Peyer's patch (tissue), 4 donors: ENCODE data around the gene DCLRE1C. TPM values are rescaled to one million over a fixed set of nuclear protein-coding genes. Genes with fewer than 3 reads are reported as not detected.

Source experiments
- DNase-seq, 3 donors: peaks; one replicate each; pipeline ENCODE4 v3.0.0-alpha.2; 2017 to 2019
- H3K27ac ChIP-seq, 4 donors: fragments of 200-600 bp; sonication (generic); one replicate each; pipeline ENCODE4 v1.5.1; 2016 to 2019
- H3K27me3 ChIP-seq, 2 donors: fragments of 200-600 bp; sonication (generic); one replicate each; pipeline ENCODE4 v1.5.1; 2019
- H3K36me3 ChIP-seq, 3 donors: fragments of 200-600 bp; sonication (generic); one replicate each; pipeline ENCODE4 v1.5.1; 2016 to 2019
- H3K4me1 ChIP-seq, 4 donors: fragments of 200-600 bp; sonication (generic); one replicate each; pipeline ENCODE4 v1.5.1; 2016 to 2019
- H3K4me3 ChIP-seq, 4 donors: fragments of 200-600 bp; sonication (generic); 1 replicate in 3 of 4; 2 replicates in 1 of 4; pipeline ENCODE4 v1.5.1; 2016 to 2019; ENCODE audit warnings: mild to moderate bottlenecking in 1 of 4
- H3K9me3 ChIP-seq, 4 donors: fragments of 200-600 bp; sonication (generic); one replicate each; pipeline ENCODE4 v1.5.1; 2016 to 2019; ENCODE audit warnings: mild to moderate bottlenecking in 1 of 4
- POLR2A ChIP-seq, 2 donors: fragments of 450-650 bp; IDR thresholded peaks; one replicate each; pipeline ENCODE4 v1.5.1; 2017; ENCODE audit warnings: antibody characterized with exemption in 2 of 2, mild to moderate bottlenecking in 2 of 2, moderate library complexity in 2 of 2
- total RNA-seq, 4 donors: library from RNA; depleted of rRNA; stranded (reverse); fragments of >200 nt; gene quantifications; one replicate each; pipeline ENCODE4 v1.1.0, GENCODE V29; 2016
- TF ChIP-seq, protein P1 (sequence below), 6 experiments: fragments of 450-650 bp in 4 of 6; fragments of 200-600 bp in 2 of 6; sonication (generic) in 1 of 6; IDR thresholded peaks; one replicate each; pipeline ENCODE4 v1.5.1; 2017 to 2019; ENCODE audit warnings: antibody characterized with exemption in 6 of 6, mild to moderate bottlenecking in 3 of 6, moderate library complexity in 1 of 6

Gene DCLRE1C
- total RNA-seq, 4 donors from 2014 or later, result 10.9 to 18.2 (median 16.5) TPM

GRCh38 chr10:14859043-14859442 lies 94.9 kb downstream of the DCLRE1C start:
- TF ChIP-seq POLR2A (IDR thresholded peaks at IDR 0.05), result no peak
- TF ChIP-seq, protein P1, sequence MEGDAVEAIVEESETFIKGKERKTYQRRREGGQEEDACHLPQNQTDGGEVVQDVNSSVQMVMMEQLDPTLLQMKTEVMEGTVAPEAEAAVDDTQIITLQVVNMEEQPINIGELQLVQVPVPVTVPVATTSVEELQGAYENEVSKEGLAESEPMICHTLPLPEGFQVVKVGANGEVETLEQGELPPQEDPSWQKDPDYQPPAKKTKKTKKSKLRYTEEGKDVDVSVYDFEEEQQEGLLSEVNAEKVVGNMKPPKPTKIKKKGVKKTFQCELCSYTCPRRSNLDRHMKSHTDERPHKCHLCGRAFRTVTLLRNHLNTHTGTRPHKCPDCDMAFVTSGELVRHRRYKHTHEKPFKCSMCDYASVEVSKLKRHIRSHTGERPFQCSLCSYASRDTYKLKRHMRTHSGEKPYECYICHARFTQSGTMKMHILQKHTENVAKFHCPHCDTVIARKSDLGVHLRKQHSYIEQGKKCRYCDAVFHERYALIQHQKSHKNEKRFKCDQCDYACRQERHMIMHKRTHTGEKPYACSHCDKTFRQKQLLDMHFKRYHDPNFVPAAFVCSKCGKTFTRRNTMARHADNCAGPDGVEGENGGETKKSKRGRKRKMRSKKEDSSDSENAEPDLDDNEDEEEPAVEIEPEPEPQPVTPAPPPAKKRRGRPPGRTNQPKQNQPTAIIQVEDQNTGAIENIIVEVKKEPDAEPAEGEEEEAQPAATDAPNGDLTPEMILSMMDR (IDR thresholded peaks at IDR 0.05), result no peak
- Histone ChIP-seq H3K4me3 (no peak overlapping the region), H3K4me1 (peaks cover 0 to 16% (median 0%) of the 10 kb centered on the region in 4 donors), H3K27ac (no peak overlapping the region), H3K36me3 (peaks cover 0 to 19% (median 0%) of the 10 kb centered on the region in 3 donors), H3K27me3 (no peaks in the 10 kb centered on the region), H3K9me3 (no peaks in the 10 kb centered on the region)
- no peak for DNase-seq

DNA sequence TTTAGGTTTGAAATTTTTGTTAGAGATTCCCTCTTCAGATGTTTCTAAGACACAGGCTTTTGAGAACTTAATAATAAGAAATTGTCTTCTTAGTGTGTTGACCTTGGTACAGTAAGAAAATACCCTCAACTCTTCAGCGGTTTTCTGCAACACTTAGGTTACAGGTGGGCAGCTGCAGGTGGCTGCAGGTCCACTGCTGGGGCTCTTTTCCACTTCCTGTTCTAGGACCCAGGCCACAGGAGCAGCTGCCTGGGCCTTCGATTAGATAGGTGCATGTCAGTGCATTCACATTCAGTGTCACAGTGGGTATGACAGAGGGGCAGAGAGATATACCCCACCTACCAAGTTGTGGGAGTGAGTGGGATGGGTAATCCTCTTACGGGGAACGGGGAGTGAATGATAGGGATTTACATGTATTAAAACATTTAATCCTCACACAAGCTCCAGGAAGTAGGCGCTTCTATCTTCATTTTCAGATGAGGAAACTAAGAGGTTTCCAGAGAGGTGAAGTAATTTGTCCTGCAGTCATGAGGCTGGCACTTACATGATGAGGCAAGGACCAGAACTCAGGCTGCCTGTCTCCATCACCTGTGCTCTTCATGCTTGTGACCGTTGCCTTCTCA lies 95.4 kb downstream of the DCLRE1C start:
- Histone ChIP-seq H3K4me3 (no peak overlapping the region), H3K27me3 (no peaks in the 10 kb centered on the region), H3K4me1 (peaks cover 0 to 16% (median 0%) of the 10 kb centered on the region in 4 donors), H3K27ac (no peak overlapping the region), H3K9me3 (no peaks in the 10 kb centered on the region), H3K36me3 (peaks cover 0 to 17% (median 0%) of the 10 kb centered on the region in 3 donors)
- DNase-seq, result no peak
- TF ChIP-seq POLR2A (IDR thresholded peaks at IDR 0.05), result no peak
- TF ChIP-seq, protein P1 (IDR thresholded peaks at IDR 0.05), result no peak

GRCh38 chr10:14855453-14855852 lies 98.4 kb downstream of the DCLRE1C start:
- no peaks in the 10 kb centered on the region for H3K27me3 ChIP-seq
- peaks cover 0 to 6% (median 0%) of the 10 kb centered on the region in 4 donors for H3K4me1 ChIP-seq
- no peak overlapping the region for H3K27ac ChIP-seq
- no peak for TF ChIP-seq POLR2A (IDR thresholded peaks at IDR 0.05)
- TF ChIP-seq, protein P1 (IDR thresholded peaks at IDR 0.05), result no peak
- no peaks in the 10 kb centered on the region for H3K9me3 ChIP-seq
- peaks cover 0 to 25% (median 0%) of the 10 kb centered on the region in 3 donors for H3K36me3 ChIP-seq
- no peak overlapping the region for H3K4me3 ChIP-seq
- DNase-seq, result no peak

- Histone ChIP-seq H3K36me3 (peaks cover 0 to 29% (median 0%) of the 10 kb centered on the region in 3 donors), H3K9me3 (no peaks in the 10 kb centered on the region), H3K27ac (no peak overlapping the region), H3K27me3 (no peaks in the 10 kb centered on the region), H3K4me3 (no peak overlapping the region), H3K4me1 (no peaks in the 10 kb centered on the region)
- no peak for TF ChIP-seq POLR2A (IDR thresholded peaks at IDR 0.05)
- TF ChIP-seq, protein P1 (IDR thresholded peaks at IDR 0.05), result no peak
- DNase-seq, result no peak
These were observed 101.7 kb downstream of the DCLRE1C start for GRCh38 chr10:14852236-14852635.

Other genes with a start within 250 kb of the DCLRE1C start
- gene FAM107B, start 179.2 kb downstream of the DCLRE1C start, total RNA-seq, result 10 to 100 TPM; 36.6 to 89.1 (median 39.6) TPM
- 1 to 10 TPM in 3 of 4 donors, not detected in 1; 3.1 to 6.7 (median 4.0) TPM for gene CDNF, start 116.1 kb downstream of the DCLRE1C start, total RNA-seq
- gene HSPA14, start 115.8 kb downstream of the DCLRE1C start, total RNA-seq, result 10 to 100 TPM; 11.4 to 20.6 (median 12.0) TPM
- gene MSANTD7, start 115.8 kb downstream of the DCLRE1C start, total RNA-seq, result 10 to 100 TPM in 3 of 4 donors, 1 to 10 TPM in 1; 9.1 to 12.8 (median 10.3) TPM
- gene SUV39H2, start 75.2 kb downstream of the DCLRE1C start, total RNA-seq, result 10 to 100 TPM in 2 of 4 donors, 1 to 10 TPM in 2; 2.5 to 22.3 (median 9.0) TPM
- not detected for gene MEIG1, start 5.3 kb upstream of the DCLRE1C start, total RNA-seq
- not detected for gene OLAH, start 89.8 kb upstream of the DCLRE1C start, total RNA-seq
- 1 to 10 TPM in 1 of 4 donors, under 1 TPM in 1, not detected in 2; 0.70 to 1.1 TPM for gene ACBD7, start 134.7 kb upstream of the DCLRE1C start, total RNA-seq
- 10 to 100 TPM; 13.5 to 21.5 (median 19.6) TPM for gene RPP38, start 143.3 kb upstream of the DCLRE1C start, total RNA-seq
- 10 to 100 TPM; 13.2 to 27.9 (median 20.8) TPM for gene NMT2, start 214.6 kb upstream of the DCLRE1C start, total RNA-seq